NB4 (cell line): ENCODE measurements around the gene TLR5.

Source experiments
- CTCF ChIP-seq: IDR thresholded peaks from one replicate; pipeline ENCODE4 v1.5.1; 2012; ENCODE audit warnings: low read depth, low read length
- MAX ChIP-seq: IDR thresholded peaks from 2 replicates; pipeline ENCODE4 v1.6.1; 2011; ENCODE audit warnings: low read depth, low read length

DNA sequence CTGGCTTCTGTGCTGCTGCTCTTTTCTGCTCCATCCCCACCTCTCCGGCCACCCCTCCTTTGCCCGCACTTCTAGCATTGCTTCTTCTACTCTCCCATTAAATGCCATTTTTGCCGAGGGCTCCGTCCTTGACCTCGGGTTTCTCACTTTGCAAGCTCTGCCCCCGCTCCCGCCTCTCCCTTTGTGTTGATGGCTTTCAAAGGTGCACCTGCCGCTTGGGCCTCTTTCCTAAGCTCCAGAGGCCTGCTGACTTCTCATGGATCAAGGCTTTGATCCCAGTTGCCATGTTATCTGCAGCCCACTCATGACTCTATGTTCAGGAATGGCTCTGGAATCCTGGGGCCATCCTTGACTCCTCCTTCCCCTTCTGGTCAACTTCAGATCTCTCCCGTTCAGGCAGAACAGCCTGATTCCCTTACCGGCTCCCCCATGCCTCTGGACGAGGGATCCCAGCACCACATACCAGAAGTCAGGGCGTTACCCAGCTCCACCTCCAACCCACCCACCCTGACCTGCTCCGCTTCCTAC lies 54.3 kb downstream of the TLR5 start:
- TF ChIP-seq CTCF = no peak
- no peak for TF ChIP-seq MAX
